Ishikawa (cell line): ENCODE results near the gene TRIM69.

ENCODE experiments used
- CEBPB ChIP-seq: IDR thresholded peaks from 2 replicates; pipeline ENCODE4 v1.6.1; 2012
- CREB1 ChIP-seq: IDR thresholded peaks from 2 replicates; pipeline ENCODE4 v1.6.1; 2012; ENCODE audit warnings: low read depth
- EGR1 ChIP-seq: IDR thresholded peaks from 2 replicates; pipeline ENCODE4 v1.6.1; 2012
- EP300 ChIP-seq: IDR thresholded peaks from 2 replicates; pipeline ENCODE4 v1.6.1; 2012; ENCODE audit warnings: borderline replicate concordance
- FOXM1 ChIP-seq: IDR thresholded peaks from 2 replicates; pipeline ENCODE4 v1.6.1; 2012; ENCODE audit warnings: low read depth, borderline replicate concordance
- NFIC ChIP-seq: IDR thresholded peaks from 2 replicates; pipeline ENCODE4 v1.6.1; 2012
- RAD21 ChIP-seq: IDR thresholded peaks from 2 replicates; pipeline ENCODE4 v1.6.1; 2012; ENCODE audit warnings: low read depth
- TAF1 ChIP-seq: IDR thresholded peaks from 2 replicates; pipeline ENCODE4 v1.6.1; 2012; ENCODE audit warnings: low read depth, mild to moderate bottlenecking
- TCF12 ChIP-seq: IDR thresholded peaks from 2 replicates; pipeline ENCODE4 v1.6.1; 2012; ENCODE audit warnings: low read depth
- TEAD4 ChIP-seq: IDR thresholded peaks from 2 replicates; pipeline ENCODE4 v1.6.1; 2012
- YY1 ChIP-seq: IDR thresholded peaks from 2 replicates; pipeline ENCODE4 v1.6.1; 2012; ENCODE audit warnings: low read depth
- ZBTB7A ChIP-seq: IDR thresholded peaks from 2 replicates; pipeline ENCODE4 v1.6.1; 2012; ENCODE audit warnings: low read depth
- TF ChIP-seq, protein P1 (sequence below): IDR thresholded peaks from 2 replicates; pipeline ENCODE4 v1.6.1; 2012; ENCODE audit warnings: low read depth, mild to moderate bottlenecking
- TF ChIP-seq, protein P2 (sequence below): IDR thresholded peaks from 2 replicates; pipeline ENCODE4 v1.6.1; 2012
- TF ChIP-seq, protein P3 (sequence below): IDR thresholded peaks from 2 replicates; pipeline ENCODE4 v1.6.1; 2012

The TRIM69 gene

DNA sequence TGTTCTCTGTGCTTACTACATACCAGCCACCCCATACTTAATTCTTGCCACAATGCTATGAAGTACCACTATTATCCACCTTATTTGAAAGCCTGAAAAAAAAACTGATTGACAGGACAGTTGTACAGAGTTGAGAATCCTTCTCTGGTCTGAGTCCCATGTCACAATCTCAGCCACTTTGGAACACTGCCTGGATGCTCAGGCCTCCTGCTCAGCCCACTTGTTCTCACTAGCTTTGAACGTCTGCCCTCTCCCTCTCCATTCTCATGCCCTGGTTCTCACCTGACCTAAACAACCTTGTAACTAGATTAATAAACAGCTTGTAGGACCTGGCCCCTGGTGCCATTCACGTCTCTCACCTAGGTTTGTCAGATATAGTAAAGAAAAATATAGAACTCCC lies 53.9 kb downstream of the TRIM69 start:
- TF ChIP-seq, protein P1, sequence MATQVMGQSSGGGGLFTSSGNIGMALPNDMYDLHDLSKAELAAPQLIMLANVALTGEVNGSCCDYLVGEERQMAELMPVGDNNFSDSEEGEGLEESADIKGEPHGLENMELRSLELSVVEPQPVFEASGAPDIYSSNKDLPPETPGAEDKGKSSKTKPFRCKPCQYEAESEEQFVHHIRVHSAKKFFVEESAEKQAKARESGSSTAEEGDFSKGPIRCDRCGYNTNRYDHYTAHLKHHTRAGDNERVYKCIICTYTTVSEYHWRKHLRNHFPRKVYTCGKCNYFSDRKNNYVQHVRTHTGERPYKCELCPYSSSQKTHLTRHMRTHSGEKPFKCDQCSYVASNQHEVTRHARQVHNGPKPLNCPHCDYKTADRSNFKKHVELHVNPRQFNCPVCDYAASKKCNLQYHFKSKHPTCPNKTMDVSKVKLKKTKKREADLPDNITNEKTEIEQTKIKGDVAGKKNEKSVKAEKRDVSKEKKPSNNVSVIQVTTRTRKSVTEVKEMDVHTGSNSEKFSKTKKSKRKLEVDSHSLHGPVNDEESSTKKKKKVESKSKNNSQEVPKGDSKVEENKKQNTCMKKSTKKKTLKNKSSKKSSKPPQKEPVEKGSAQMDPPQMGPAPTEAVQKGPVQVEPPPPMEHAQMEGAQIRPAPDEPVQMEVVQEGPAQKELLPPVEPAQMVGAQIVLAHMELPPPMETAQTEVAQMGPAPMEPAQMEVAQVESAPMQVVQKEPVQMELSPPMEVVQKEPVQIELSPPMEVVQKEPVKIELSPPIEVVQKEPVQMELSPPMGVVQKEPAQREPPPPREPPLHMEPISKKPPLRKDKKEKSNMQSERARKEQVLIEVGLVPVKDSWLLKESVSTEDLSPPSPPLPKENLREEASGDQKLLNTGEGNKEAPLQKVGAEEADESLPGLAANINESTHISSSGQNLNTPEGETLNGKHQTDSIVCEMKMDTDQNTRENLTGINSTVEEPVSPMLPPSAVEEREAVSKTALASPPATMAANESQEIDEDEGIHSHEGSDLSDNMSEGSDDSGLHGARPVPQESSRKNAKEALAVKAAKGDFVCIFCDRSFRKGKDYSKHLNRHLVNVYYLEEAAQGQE: no peak
- TF ChIP-seq, protein P2, sequence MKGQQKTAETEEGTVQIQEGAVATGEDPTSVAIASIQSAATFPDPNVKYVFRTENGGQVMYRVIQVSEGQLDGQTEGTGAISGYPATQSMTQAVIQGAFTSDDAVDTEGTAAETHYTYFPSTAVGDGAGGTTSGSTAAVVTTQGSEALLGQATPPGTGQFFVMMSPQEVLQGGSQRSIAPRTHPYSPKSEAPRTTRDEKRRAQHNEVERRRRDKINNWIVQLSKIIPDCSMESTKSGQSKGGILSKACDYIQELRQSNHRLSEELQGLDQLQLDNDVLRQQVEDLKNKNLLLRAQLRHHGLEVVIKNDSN: no peak
- TF ChIP-seq, protein P3, sequence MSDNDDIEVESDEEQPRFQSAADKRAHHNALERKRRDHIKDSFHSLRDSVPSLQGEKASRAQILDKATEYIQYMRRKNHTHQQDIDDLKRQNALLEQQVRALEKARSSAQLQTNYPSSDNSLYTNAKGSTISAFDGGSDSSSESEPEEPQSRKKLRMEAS: no peak
- TF ChIP-seq EGR1: no peak
- TF ChIP-seq FOXM1: no peak
- no peak for TF ChIP-seq TAF1
- TF ChIP-seq CREB1: no peak
- TF ChIP-seq YY1: no peak
- TF ChIP-seq RAD21: no peak

DNA sequence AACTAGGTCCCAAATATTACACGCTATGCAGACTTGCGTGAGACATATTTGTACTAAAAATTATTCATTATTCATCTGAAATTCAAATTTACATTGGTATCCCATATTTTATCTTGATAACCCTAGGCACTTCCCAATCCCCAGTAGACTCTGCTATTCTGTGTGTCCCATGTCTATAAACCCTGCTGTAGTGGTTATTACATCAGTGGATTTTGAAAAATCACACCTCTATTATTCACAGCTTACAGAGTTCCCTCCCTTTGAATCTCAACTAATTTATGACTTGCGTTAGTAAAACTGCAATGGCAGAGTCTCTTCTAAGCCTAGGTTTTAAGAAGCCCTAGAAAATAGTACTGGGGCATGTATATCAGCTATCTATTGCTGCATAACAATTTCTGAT lies 54.3 kb downstream of the TRIM69 start:
- TF ChIP-seq NFIC: no peak

DNA sequence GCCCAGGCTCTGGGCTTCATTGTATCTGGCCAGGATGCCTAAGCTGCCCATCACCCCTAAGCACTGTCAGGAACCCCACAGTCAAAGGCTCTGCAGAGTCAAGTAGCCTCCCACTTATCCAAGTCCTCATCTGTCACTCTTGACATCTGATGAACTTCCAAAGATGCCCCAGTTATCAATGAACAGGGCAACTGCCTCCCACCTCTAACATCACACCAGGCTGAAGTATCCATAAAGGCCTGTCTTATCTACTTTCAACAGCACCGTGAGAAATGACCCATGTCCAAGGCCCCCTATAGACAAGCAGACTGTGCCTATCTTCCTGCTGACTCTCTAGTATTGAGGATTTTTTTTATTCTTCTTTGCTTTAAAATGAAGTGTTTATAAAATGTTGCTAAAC lies 56.4 kb downstream of the TRIM69 start:
- TF ChIP-seq ZBTB7A: no peak
- TF ChIP-seq, protein P2: no peak
- TF ChIP-seq CEBPB: no peak
- no peak for TF ChIP-seq FOXM1
- TF ChIP-seq CREB1: no peak

DNA sequence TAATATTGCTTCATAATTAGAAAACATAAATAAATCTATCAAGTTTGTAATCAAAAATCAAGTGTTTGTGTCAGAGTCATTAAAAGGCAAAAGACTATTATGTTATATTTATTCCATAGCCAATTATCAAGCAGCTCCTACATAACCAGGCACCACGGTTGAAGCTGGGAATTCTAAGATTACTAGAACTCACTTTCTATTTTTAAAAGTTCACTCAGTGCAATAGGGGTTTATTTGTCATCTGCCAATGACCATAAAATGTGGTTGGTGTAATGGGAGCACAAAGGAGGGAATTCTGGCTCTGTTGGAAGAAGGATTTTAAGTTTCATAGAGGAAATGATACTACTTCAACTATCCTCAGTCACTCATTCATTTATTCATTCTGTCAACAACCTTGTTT lies 57.7 kb downstream of the TRIM69 start:
- TF ChIP-seq EP300: no peak
- no peak for TF ChIP-seq ZBTB7A
- no peak for TF ChIP-seq EGR1
- TF ChIP-seq NFIC: no peak
- TF ChIP-seq CEBPB: no peak
- TF ChIP-seq CREB1: no peak
- TF ChIP-seq, protein P3: no peak
- TF ChIP-seq TAF1: no peak
- TF ChIP-seq, protein P2: no peak

DNA sequence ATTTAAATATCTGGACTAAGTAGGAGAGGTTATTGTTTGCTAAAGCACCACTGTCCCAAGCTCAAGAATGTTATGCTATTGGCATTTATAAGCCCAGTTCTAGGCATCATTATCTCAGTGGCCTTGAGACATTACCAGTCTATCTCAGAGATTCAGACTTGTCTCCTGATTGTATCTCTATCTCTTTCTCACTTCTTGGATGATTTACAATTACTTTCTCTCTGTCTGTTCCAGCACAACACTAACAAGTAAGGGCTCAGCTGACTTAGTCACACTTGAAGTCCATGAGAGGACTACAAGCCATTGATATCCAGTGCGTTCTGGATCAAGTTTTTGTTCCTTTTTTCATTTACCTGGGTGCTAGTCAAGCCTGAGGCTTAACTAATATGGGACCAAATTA lies 60.2 kb downstream of the TRIM69 start:
- TF ChIP-seq, protein P2: no peak
- TF ChIP-seq TEAD4 (no peak), ZBTB7A (no peak), CEBPB (no peak), TCF12 (no peak), NFIC (no peak), EGR1 (no peak), EP300 (no peak), TAF1 (no peak)
- TF ChIP-seq, protein P3: no peak

DNA sequence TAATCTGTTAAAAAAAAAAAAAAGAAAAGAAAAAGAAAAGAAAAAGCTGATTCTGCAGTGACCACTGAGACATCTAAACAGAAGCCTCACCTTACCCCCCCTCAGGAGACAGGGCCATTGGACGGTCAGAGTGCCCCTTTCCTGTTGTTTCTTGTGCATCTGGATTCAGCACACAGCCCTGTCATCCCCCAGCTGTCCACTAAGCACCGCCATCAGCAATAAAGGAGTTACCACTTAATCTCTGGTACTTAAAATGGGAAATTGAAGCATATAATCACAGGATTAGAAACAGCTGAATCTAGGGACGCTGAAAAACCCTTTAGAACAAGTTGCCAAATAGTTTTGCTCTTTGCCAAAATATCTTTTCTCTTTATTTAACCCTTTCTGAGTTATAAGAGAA lies 62.5 kb downstream of the TRIM69 start:
- TF ChIP-seq YY1 (no peak), FOXM1 (no peak)

DNA sequence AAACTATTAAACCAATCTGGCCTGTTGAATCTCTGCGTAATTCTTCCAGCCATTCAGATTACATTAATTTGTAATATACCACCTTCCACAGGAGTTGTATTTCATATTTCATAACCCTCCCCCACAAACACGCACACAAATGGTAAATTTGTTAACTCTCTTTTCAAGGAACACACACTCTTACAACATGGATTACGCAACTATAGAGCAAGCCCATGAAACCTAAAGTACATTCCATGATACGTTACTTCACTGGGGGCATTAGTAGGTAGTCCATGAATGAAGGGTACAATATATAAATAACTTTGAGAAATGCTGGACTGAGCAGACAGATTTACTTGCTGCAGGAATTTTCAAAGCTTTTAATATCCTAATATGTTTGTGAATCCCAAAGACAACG lies 65.0 kb downstream of the TRIM69 start:
- TF ChIP-seq, protein P3: no peak
- TF ChIP-seq EGR1 (no peak), CEBPB (peak; percentile 63; the same call in 1 of the 2 replicates)
- TF ChIP-seq, protein P2: no peak

DNA sequence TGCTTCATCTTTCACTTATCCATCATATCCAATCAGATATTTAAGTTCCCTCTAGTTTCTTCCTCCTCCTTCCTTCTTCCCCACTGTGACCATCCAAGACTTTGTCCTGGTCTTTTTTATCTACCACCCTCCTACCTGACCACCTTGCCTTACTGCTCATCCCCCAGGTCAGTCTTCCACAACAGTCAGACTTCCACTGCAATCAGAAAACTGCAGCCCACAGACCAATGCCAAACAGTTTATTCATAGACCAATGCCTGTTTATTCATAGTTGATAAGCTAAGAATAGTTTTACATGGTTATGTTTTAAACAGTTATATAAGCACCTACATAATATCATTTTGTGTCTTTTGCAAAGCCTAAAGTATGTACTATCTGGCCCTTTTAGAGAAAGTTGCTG lies 65.5 kb downstream of the TRIM69 start:
- TF ChIP-seq NFIC (no peak), CEBPB (no peak), CREB1 (no peak), TEAD4 (no peak), YY1 (no peak), FOXM1 (no peak), EGR1 (no peak)
- TF ChIP-seq, protein P3: no peak
